ENCODE measurements around the gene MAN1C1.
"Not testable (repeated sequence)": the region's sequence is repeated elsewhere in the genome, so short reads cannot be mapped to it uniquely, and the experiment has no call there.

MAN1C1 gene

GRCh38 chr1:25583519-25584370 lies 32.8 kb upstream of the MAN1C1 start:
- FAIRE-seq = no peak

GRCh38 chr1:25586181-25586588 lies 30.4 kb upstream of the MAN1C1 start:
- FAIRE-seq = no peak

DNA sequence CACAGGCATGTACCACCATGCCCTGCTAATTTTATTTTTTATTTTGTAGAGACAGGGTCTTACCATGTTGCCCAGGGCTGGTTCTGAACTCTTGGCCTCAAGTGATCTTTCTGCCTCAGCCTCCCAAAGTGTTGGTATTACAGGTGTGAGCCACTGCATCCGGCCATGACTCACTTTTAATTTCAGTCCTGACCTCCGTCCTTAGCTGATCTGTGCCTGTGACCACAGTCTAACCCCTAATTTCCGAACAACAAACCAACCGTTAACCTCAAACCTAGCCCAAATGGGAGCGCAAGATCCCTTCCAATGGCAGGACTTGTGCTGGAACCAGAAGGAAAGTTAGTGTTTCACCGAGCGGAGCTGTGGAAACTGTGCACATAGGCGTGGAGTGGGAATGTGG lies 29.3 kb upstream of the MAN1C1 start:
- no peak for FAIRE-seq

GRCh38 chr1:25588224-25588623 lies 28.4 kb upstream of the MAN1C1 start:
- FAIRE-seq = not testable (repeated sequence)

DNA sequence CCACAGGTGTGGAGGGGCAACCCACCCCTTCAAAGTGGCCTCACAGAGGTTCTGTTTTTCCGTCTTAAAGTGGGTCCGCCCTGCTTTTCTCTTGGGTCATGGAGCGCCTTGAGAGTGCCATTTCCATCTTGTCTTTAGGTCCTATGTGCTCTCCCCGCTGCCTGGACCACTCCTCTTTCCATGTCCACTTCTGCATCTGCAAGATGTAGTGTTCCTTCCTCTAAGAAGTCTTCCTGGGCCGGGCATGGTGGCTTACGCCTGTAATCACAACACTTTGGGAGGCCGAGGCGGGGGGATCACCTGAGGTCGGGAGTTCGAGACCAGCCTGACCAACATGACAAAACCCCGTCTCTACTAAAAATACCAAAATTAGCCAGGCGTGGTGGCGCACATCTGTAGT lies 27.8 kb upstream of the MAN1C1 start:
- FAIRE-seq = not testable (repeated sequence)

DNA sequence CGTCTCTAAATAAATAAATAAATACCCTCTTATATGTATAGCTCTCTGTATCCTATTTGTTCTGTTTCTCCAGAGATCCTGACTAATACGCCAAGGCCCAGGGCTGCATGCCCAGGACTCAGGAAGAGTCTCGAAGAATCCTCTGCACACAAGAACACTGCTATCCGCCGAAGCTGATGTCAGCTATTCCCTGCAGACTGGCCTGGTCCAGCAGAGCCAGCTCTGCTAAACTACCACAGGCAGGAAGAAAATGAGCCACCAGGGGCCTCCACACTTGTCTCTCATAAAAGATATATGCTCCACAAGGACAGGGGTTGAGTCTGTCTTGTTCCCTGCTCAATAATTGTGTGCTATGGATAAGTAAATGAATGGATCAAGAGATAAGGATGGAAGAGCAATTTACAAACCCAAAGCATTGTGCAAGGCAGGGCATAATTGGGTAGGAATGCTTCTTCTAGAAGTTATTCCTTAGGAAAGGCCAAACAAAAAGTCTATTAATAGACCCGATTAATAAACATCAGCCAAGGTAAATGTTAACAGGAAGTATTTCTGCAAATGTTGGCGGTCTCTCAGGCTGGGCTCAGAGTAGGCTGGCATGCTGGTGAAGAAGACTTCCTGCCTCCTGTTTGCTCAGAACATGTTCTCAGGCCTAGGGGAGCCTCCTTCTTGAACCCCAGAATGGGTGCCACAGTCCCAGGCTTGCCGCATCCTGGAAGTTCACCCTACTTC lies 26.3 kb upstream of the MAN1C1 start:
- peak; percentile 27 for FAIRE-seq

GRCh38 chr1:25593861-25594260 lies 22.7 kb upstream of the MAN1C1 start:
- FAIRE-seq = no peak

DNA sequence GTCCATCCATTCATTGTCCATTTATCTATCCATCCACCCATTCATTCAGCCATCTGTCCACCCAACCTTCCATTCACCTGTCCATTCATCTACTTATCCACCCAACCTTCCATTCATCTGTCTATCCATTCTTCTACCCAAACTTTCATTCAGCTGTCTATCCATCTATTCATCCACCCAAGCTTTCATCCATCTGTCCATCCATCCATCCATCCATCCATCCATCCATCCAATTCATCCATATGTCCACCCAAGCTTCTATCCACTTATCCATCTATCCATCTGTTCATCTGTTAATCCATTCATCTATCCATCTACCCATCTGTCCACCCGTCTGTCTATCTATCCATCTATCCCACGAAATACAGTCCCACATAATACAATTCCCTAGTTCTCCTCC lies 21.6 kb upstream of the MAN1C1 start:
- no peak for FAIRE-seq

- FAIRE-seq = not testable (repeated sequence)
Observed at GRCh38 chr1:25596641-25597040, 19.9 kb upstream of the MAN1C1 start.

GRCh38 chr1:25598879-25599278 lies 17.7 kb upstream of the MAN1C1 start:
- FAIRE-seq = no peak

- FAIRE-seq = no peak
Observed at GRCh38 chr1:25599969-25600610, 16.5 kb upstream of the MAN1C1 start.

- not testable (repeated sequence) for FAIRE-seq
Observed at GRCh38 chr1:25600971-25601699, 15.5 kb upstream of the MAN1C1 start.

GRCh38 chr1:25603779-25604538 lies 12.6 kb upstream of the MAN1C1 start:
- not testable (repeated sequence) for FAIRE-seq

DNA sequence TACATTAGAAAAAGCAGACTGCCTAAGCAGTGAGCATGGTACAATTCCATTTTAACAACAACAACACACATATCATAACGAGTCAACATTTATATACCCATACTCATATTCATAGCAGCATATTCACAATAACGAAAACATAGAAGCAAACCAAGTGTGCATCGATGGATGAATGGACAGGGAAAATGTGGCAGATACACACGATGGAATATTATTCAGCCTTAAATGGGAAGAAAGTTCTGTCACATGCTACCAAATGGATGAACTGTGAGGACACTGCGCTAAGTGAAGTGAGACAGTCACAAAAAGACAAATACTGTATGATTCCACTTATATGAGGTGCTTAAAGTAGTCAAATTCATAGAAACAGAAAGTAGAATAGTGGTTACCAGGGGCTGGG lies 9.5 kb upstream of the MAN1C1 start:
- no peak for FAIRE-seq

- peak; percentile 56 for FAIRE-seq
Observed at GRCh38 chr1:25608488-25609178, 8.0 kb upstream of the MAN1C1 start.

DNA sequence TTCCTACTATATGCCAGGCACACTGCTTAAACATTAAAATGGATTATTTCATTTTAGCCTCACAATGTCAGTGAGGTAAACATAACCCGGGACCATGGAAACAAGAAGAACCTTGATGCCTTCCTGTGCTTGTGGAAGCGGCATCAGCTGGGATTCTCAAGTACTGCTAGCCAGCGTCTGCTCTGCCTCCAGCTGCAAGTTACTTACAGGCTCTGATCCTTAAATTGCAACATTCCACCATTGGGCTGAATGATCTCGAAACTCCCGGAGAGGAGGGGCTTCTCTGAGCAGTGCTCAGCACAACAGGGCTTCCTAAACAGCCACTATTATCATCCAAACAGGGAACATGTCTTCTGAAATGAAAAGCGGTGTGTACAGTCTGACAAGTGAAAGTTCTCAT lies 6.7 kb upstream of the MAN1C1 start:
- peak; percentile 78 for FAIRE-seq

GRCh38 chr1:25610822-25611630 lies 5.6 kb upstream of the MAN1C1 start:
- FAIRE-seq = no peak

- FAIRE-seq = no peak
Observed at GRCh38 chr1:25611843-25612242, 4.7 kb upstream of the MAN1C1 start.

- no peak for FAIRE-seq
Observed at GRCh38 chr1:25612421-25612820, 4.2 kb upstream of the MAN1C1 start.

- FAIRE-seq = no peak
Observed at GRCh38 chr1:25613091-25613490, 3.5 kb upstream of the MAN1C1 start.
